ENCODE data around the gene IL36G. TPM values are rescaled to one million over a fixed set of nuclear protein-coding genes. Genes with fewer than 3 reads are reported as not detected.

IL36G gene
- polyA plus RNA-seq, 1 donor: 0.51 TPM

DNA sequence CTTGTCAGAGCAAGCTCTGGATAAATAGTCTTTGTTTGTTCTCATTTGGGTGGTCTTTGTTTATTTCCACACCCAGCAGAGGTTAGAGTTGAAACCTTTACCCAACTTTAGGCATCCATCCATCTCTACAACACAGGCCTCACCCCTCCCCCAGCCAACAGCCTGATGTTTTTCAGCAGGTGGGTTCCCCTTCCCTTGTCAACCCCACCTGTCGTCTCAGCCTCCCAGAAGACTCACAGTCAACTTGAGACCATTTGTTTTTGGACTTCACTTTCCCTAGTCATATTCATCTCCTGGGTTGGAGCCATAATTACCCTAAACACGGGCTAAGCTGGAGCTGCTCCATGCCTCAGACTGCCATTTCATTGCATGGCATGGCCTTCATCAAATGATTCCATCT is 31.7 kb upstream of the IL36G start:
- no peak overlapping the region for H3K27ac ChIP-seq (ENCODE audit: low read length)
- no peaks in the 10 kb centered on the region for H3K36me3 ChIP-seq (ENCODE audit: control insufficient read depth, insufficient read depth, low read length)
- WGBS (ENCODE audit: insufficient coverage, low lambda C conversion rate): no CpG with 5 or more reads among the region's 2 CpGs

DNA sequence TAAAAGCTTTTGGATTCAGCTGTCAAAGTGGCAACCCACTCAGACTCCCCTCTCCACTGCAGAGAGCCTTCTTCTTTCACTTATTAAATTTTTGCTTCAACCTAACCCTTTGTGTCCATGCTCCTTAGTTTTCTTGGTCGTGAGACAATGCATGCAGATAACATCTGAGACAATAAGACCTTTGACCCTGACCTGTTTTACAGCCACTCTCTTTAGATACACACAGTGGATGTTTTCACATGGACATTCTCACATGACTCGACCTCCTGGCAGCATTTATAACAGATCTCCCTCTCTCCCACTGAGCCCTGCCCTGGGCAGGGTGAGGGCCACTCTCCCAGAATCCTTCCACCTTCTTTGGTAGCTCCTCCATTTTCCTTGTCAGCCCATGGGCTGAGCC is 30.4 kb upstream of the IL36G start:
- DNase-seq: no peak
- Histone ChIP-seq H3K4me1 (ENCODE audit: control insufficient read depth, insufficient read depth, low read length) (no peaks in the 10 kb centered on the region), H3K4me3 (ENCODE audit: low read length) (no peak overlapping the region), H3K27ac (ENCODE audit: low read length) (no peak overlapping the region), H3K9me3 (ENCODE audit: control insufficient read depth, low read depth, low read length) (peaks cover 12% of the 10 kb centered on the region), H3K36me3 (ENCODE audit: control insufficient read depth, insufficient read depth, low read length) (no peaks in the 10 kb centered on the region), H3K27me3 (ENCODE audit: control insufficient read depth, insufficient read depth, low read length) (peaks cover 2% of the 10 kb centered on the region)
- 30% methylated on average over 2 of the region's 2 CpGs for WGBS (ENCODE audit: insufficient coverage, low lambda C conversion rate)

More for the DNA sequence above, 31.7 kb upstream of the IL36G start:
- Histone ChIP-seq H3K4me1 (ENCODE audit: control insufficient read depth, insufficient read depth, low read length) (no peaks in the 10 kb centered on the region), H3K4me3 (ENCODE audit: low read length) (no peak overlapping the region), H3K27me3 (ENCODE audit: control insufficient read depth, insufficient read depth, low read length) (peaks cover 2% of the 10 kb centered on the region), H3K9me3 (ENCODE audit: control insufficient read depth, low read depth, low read length) (peaks cover 12% of the 10 kb centered on the region)
- DNase-seq: no peak

DNA sequence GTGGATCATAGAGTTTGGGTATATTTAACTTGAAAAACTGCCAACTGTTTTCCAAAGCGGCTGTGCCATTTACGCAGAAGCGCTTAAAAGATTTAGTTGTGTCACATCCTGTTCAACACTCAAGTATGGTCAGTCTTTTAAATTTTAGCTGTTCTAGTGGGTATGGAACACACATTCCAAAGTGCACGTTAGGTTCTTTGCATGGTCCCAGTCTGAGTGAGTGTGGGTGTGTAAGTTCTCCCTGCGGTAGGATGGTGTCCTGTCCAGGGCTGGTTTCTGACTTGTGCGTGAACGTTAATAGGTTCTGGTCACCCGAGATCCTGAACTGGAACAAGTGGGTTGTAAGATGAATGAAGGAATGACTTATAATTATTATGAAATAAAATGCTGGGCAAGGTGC is 28.4 kb upstream of the IL36G start:
- Histone ChIP-seq H3K4me1 (ENCODE audit: control insufficient read depth, insufficient read depth, low read length) (no peaks in the 10 kb centered on the region), H3K9me3 (ENCODE audit: control insufficient read depth, low read depth, low read length) (peaks cover 12% of the 10 kb centered on the region), H3K27ac (ENCODE audit: low read length) (no peak overlapping the region), H3K4me3 (ENCODE audit: low read length) (no peak overlapping the region), H3K36me3 (ENCODE audit: control insufficient read depth, insufficient read depth, low read length) (no peaks in the 10 kb centered on the region), H3K27me3 (ENCODE audit: control insufficient read depth, insufficient read depth, low read length) (peaks cover 2% of the 10 kb centered on the region)
- WGBS (ENCODE audit: insufficient coverage, low lambda C conversion rate): no CpG with 5 or more reads among the region's 8 CpGs
- no peak for DNase-seq

DNA sequence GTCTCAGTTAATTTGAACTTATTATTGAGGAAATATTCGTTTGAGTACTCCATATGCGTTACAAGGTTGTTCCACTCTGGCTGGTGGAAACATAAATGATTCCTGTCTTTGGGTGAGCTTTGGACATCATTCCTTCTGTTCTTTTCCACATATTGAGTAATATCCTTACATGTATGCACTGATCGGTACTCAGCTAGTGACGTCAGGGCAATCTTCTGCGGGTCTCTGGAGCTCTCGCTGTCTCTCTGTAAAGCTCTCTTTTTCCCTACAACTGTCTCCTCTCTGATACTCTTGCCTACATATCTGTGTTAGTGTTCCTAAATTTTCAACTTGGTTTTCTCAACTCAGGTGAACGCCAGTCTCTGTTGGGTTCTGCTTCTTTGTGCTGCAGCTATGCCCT is 23.4 kb upstream of the IL36G start:
- peaks cover 2% of the 10 kb centered on the region for H3K27me3 ChIP-seq (ENCODE audit: control insufficient read depth, insufficient read depth, low read length)
- no peaks in the 10 kb centered on the region for H3K36me3 ChIP-seq (ENCODE audit: control insufficient read depth, insufficient read depth, low read length)
- H3K9me3 ChIP-seq (ENCODE audit: control insufficient read depth, low read depth, low read length): no peaks in the 10 kb centered on the region
- 100% methylated on average over 1 of the region's 7 CpGs for WGBS (ENCODE audit: insufficient coverage, low lambda C conversion rate)
- DNase-seq: no peak
- no peak overlapping the region for H3K4me3 ChIP-seq (ENCODE audit: low read length)
- no peak overlapping the region for H3K27ac ChIP-seq (ENCODE audit: low read length)
- no peaks in the 10 kb centered on the region for H3K4me1 ChIP-seq (ENCODE audit: control insufficient read depth, insufficient read depth, low read length)

DNA sequence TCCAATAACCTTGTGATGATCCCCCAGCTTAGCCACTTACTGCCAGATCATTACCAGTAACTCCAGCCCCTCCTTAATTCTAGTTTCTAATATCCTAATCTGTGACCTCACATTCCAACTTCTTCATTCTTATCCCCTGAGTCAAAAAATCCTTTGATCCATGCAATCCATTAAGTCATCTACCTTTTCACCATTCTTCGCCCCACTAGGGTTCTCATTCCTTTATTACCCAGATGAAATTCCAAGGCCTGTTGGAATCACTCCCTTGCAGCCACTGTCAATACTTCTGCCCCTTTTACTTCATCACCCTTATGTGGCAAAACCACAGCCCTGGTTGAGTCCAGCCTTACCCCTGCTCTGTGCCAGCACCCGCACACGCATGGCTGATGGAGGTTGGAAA is 20.3 kb upstream of the IL36G start:
- Histone ChIP-seq H3K27ac (ENCODE audit: low read length) (no peak overlapping the region), H3K4me1 (ENCODE audit: control insufficient read depth, insufficient read depth, low read length) (no peaks in the 10 kb centered on the region), H3K36me3 (ENCODE audit: control insufficient read depth, insufficient read depth, low read length) (no peaks in the 10 kb centered on the region), H3K4me3 (ENCODE audit: low read length) (no peak overlapping the region), H3K9me3 (ENCODE audit: control insufficient read depth, low read depth, low read length) (no peaks in the 10 kb centered on the region), H3K27me3 (ENCODE audit: control insufficient read depth, insufficient read depth, low read length) (no peaks in the 10 kb centered on the region)
- no CpG with 5 or more reads among the region's 3 CpGs for WGBS (ENCODE audit: insufficient coverage, low lambda C conversion rate)
- DNase-seq: no peak

DNA sequence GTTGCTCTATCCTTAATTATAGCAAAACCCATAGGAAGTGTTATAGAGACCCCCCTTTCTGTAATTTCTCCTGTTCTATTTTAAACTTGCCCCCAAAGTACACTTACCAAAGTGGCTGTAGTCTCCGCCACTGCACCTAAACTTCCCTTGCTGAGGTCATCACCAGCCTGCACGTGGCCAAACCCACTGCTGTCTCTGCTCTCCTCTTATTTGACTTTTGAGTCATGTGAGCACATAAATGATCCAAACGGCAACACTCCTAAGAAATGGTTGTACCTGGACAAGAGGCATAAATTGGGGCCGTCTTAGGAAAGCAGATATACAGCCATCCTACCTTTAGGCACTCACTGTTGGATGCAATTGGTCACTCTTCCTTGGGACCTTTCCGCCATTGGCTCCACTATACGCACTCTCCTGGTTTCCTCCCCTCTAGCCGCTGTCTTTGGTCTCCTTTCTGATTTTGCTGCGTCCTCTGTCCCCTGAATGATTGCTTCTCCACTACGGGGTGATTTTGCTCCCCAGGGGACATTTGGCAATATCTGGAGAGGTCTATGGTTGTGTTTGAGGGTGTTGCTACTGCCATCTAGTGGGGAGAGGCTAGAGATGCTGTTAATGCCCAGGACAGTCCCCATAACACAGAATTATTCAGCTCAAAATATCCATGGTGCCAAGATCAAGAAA is 19.2 kb upstream of the IL36G start:
- no peaks in the 10 kb centered on the region for H3K27me3 ChIP-seq (ENCODE audit: control insufficient read depth, insufficient read depth, low read length)
- no peak overlapping the region for H3K4me3 ChIP-seq (ENCODE audit: low read length)
- peak; percentile 26 to 38 for DNase-seq
- WGBS (ENCODE audit: insufficient coverage, low lambda C conversion rate): no CpG with 5 or more reads among the region's 9 CpGs
- no peaks in the 10 kb centered on the region for H3K9me3 ChIP-seq (ENCODE audit: control insufficient read depth, low read depth, low read length)
- no peaks in the 10 kb centered on the region for H3K4me1 ChIP-seq (ENCODE audit: control insufficient read depth, insufficient read depth, low read length)
- no peaks in the 10 kb centered on the region for H3K36me3 ChIP-seq (ENCODE audit: control insufficient read depth, insufficient read depth, low read length)
- no peak overlapping the region for H3K27ac ChIP-seq (ENCODE audit: low read length)

DNA sequence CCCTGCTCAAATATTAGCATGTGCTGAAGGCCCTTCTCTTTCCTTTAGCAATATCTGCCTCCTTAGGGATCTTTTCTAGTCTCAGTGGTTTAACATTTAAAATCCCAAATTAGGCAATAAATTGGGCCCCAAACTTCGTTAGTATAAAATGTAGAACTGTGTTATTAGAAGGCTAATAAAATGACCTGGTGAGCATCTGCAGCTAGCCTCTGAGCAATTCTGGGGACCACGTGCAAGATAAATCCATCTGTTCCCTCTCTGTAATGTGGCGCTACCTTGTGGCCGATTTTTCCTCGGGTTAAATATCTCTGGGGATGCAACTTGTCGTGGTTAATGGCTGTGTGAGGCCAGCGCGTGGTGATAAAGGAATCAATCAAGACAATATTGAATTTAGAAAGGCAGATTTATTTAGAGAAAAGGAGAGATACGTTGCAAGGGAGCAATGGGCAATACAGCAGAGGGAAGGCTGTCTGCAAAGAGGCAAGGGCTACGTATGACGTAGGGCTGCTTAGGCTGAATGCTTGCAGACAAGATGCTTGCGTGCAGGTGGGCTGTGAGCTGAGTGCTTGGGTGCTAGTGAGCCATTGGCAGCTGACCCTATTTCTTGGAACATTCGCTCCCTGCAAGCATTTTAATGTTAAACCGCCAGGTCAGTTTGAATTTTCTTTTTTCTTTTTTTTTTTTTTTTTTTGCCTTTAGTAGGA is 18.5 kb upstream of the IL36G start:
- no peak overlapping the region for H3K4me3 ChIP-seq (ENCODE audit: low read length)
- 94% methylated on average over 2 of the region's 14 CpGs for WGBS (ENCODE audit: insufficient coverage, low lambda C conversion rate)
- DNase-seq: no peak
- H3K9me3 ChIP-seq (ENCODE audit: control insufficient read depth, low read depth, low read length): no peaks in the 10 kb centered on the region
- no peak overlapping the region for H3K27ac ChIP-seq (ENCODE audit: low read length)
- no peaks in the 10 kb centered on the region for H3K27me3 ChIP-seq (ENCODE audit: control insufficient read depth, insufficient read depth, low read length)
- no peaks in the 10 kb centered on the region for H3K4me1 ChIP-seq (ENCODE audit: control insufficient read depth, insufficient read depth, low read length)
- H3K36me3 ChIP-seq (ENCODE audit: control insufficient read depth, insufficient read depth, low read length): no peaks in the 10 kb centered on the region

DNA sequence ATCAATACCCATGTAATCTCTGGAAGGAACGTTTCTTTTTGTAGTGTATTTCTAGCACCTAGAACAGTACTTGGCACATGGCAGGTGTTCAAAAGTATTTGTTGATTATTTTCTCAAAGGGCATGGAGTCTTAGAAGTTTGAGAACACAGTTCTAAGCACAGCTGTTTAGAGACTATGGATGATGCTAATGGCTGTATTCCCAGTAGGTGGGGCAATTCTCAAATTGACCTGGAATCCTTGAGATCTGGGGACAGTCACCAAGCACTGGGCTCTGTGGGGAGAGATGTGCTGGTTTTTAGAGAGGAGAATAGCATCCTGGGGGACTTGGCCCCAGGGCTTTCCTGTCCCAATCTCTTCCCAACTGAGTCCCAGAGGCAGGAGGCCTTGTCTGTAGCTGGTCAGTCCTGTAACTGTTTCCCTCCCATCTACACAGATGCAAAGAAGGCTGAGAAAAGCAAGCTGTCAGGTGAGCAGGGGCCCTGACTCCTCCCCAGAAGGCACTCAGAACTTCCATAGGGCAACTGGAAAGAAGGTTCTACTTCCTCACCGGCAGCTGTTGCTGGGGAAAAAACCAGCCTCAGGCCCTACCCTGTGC is 17.5 kb upstream of the IL36G start:
- H3K4me1 ChIP-seq (ENCODE audit: control insufficient read depth, insufficient read depth, low read length): no peaks in the 10 kb centered on the region
- H3K27me3 ChIP-seq (ENCODE audit: control insufficient read depth, insufficient read depth, low read length): no peaks in the 10 kb centered on the region
- H3K9me3 ChIP-seq (ENCODE audit: control insufficient read depth, low read depth, low read length): no peaks in the 10 kb centered on the region
- H3K27ac ChIP-seq (ENCODE audit: low read length): no peak overlapping the region
- no peaks in the 10 kb centered on the region for H3K36me3 ChIP-seq (ENCODE audit: control insufficient read depth, insufficient read depth, low read length)
- H3K4me3 ChIP-seq (ENCODE audit: low read length): no peak overlapping the region
- no peak for DNase-seq
- WGBS (ENCODE audit: insufficient coverage, low lambda C conversion rate): 22% methylated on average over 1 of the region's 2 CpGs

DNA sequence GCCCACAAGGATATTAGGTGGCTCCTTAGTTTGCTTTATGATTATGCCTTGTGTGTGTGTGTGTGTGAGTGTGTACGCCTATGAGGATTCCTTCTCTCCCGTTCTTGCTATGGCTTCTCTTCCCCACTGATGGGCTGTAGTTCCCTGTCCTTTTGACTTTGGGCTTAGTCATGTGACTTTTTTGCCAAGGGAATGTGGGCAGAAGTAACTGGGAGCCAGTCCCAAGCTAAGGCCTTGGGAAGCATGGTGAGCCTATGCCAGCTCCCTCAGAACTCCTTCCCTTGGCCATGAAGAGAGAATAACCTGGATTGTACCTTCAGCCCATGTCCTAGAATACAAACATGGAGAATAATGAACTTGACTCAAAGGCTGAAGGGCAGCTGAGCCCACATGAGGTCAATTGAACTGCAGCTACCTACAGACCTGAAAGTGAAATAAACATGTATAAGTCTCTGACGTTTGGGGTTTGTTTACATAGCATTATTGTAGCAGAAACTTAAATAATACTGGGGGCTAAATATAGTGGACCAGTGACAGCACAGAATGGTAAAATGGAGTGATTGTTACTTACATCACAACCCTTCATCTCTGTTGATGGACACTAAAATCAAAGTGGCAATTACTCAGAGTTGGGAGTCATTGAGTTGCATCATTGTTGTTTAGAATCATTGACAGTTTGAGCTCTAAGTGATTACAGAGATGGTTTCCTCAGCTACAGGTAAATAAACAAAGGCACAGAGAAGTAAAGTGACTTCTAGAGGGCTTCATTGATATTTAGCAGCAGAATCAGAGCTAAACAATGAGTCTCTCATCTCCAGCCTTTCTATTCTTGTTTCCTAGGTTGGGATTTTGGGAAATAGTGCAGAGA is 15.3 kb upstream of the IL36G start:
- WGBS (ENCODE audit: insufficient coverage, low lambda C conversion rate): no CpG with 5 or more reads among the region's 3 CpGs
- Histone ChIP-seq H3K27ac (ENCODE audit: low read length) (no peak overlapping the region), H3K27me3 (ENCODE audit: control insufficient read depth, insufficient read depth, low read length) (no peaks in the 10 kb centered on the region)

DNA sequence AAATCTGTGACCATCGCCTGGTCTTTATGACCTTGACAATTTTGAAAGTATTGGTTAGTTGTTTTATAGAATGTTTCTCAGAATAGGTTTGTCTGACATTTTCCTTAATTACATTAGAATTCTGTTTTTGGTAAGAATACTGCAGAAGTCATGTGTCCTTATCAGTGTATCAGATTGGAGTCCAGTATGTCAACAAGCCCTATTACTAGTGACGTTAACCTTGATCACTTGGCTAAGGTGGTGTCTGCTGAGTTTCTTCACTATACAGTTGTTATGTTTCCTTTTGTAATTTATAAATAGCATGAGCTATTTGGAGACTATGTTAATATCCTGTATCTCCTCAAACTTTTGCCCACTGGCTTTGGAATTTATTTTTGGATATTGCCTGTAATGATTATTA is 10.8 kb upstream of the IL36G start:
- no CpG with 5 or more reads among the region's 2 CpGs for WGBS (ENCODE audit: insufficient coverage, low lambda C conversion rate)
- no peaks in the 10 kb centered on the region for H3K4me1 ChIP-seq (ENCODE audit: control insufficient read depth, insufficient read depth, low read length)
- no peak for DNase-seq
- peaks cover 3% of the 10 kb centered on the region for H3K27me3 ChIP-seq (ENCODE audit: control insufficient read depth, insufficient read depth, low read length)
- H3K9me3 ChIP-seq (ENCODE audit: control insufficient read depth, low read depth, low read length): no peaks in the 10 kb centered on the region
- no peaks in the 10 kb centered on the region for H3K36me3 ChIP-seq (ENCODE audit: control insufficient read depth, insufficient read depth, low read length)
- no peak overlapping the region for H3K27ac ChIP-seq (ENCODE audit: low read length)
- no peak overlapping the region for H3K4me3 ChIP-seq (ENCODE audit: low read length)

More for the DNA sequence above, 15.3 kb upstream of the IL36G start:
- no peaks in the 10 kb centered on the region for H3K9me3 ChIP-seq (ENCODE audit: control insufficient read depth, low read depth, low read length)
- no peaks in the 10 kb centered on the region for H3K4me1 ChIP-seq (ENCODE audit: control insufficient read depth, insufficient read depth, low read length)
- DNase-seq: no peak
- H3K36me3 ChIP-seq (ENCODE audit: control insufficient read depth, insufficient read depth, low read length): no peaks in the 10 kb centered on the region
- no peak overlapping the region for H3K4me3 ChIP-seq (ENCODE audit: low read length)
